Measurements from ENCODE around the gene TIPRL. TPM values are rescaled to one million over a fixed set of nuclear protein-coding genes. Genes with fewer than 3 reads are reported as not detected.

The TIPRL gene
- polyA plus RNA-seq, 1 experiment = 52.9 TPM

DNA sequence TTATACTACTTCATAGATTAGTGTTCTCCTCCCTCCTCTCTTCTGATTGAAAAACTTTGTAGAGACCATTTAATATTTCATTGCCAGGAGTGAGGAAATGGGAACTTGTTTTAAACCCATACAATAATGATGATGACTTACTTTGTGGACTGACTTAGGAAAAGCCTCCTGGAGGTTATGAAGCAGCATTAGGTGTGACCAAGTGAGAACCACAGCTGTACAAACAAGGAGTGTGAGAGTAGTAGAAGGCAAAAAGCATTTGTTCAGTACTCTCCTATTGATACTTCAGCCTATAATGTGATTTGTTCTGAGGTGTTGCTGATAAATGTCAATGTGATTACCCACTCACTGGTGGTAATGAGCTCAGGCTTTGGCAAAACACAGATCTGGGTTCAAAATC lies 8.4 kb downstream of the TIPRL start:
- peaks cover 2% of the 10 kb centered on the region; the same call in 1 of the 2 replicates for H3K9me3 ChIP-seq (ENCODE audit: control insufficient read depth, insufficient read depth, low read length)
- ChIA-PET POLR2A (no interaction called here), CTCF (interaction anchor here (0.9 kb wide), 1 partner anchor 9 kb away, joined by 4 read pairs; no protein-coding TSS in a partner anchor)
- no peak for DNase-seq (ENCODE audit: low read depth, low spot score)
- H3K4me3 ChIP-seq (ENCODE audit: low read depth, low read length) = no peak overlapping the region
- H3K27me3 ChIP-seq (ENCODE audit: control insufficient read depth, insufficient read depth, low read length) = no peaks in the 10 kb centered on the region
- TF ChIP-seq, protein P1, sequence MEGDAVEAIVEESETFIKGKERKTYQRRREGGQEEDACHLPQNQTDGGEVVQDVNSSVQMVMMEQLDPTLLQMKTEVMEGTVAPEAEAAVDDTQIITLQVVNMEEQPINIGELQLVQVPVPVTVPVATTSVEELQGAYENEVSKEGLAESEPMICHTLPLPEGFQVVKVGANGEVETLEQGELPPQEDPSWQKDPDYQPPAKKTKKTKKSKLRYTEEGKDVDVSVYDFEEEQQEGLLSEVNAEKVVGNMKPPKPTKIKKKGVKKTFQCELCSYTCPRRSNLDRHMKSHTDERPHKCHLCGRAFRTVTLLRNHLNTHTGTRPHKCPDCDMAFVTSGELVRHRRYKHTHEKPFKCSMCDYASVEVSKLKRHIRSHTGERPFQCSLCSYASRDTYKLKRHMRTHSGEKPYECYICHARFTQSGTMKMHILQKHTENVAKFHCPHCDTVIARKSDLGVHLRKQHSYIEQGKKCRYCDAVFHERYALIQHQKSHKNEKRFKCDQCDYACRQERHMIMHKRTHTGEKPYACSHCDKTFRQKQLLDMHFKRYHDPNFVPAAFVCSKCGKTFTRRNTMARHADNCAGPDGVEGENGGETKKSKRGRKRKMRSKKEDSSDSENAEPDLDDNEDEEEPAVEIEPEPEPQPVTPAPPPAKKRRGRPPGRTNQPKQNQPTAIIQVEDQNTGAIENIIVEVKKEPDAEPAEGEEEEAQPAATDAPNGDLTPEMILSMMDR (IDR thresholded peaks at IDR 0.05; ENCODE audit: low read depth, low read length) = no peak
- no peak overlapping the region for H3K27ac ChIP-seq (ENCODE audit: low read depth, low read length)

DNA sequence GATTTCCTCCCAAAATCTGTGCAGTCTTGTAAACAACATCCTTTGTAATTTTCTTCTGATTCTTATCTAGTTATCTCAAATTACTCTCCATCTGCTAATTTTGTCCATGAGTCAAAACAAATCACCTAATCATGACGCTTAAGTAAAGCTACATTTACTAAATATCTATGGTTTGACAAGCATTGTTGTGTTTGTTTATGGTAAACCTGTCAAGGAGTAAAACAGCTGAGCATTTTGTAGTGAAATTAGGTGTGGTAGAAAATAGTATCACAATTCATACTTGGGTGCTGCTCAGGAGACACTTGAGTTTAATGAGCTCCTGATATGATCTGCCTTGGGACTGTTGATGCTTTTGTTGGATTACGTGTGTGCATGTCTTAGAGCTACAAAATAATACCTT lies 11.6 kb downstream of the TIPRL start:
- Histone ChIP-seq H3K27ac (ENCODE audit: low read depth, low read length) (no peak overlapping the region), H3K9me3 (ENCODE audit: control insufficient read depth, insufficient read depth, low read length) (peaks cover 2% of the 10 kb centered on the region; the same call in 1 of the 2 replicates), H3K27me3 (ENCODE audit: control insufficient read depth, insufficient read depth, low read length) (no peaks in the 10 kb centered on the region), H3K4me3 (ENCODE audit: low read depth, low read length) (no peak overlapping the region)
- CTCF ChIA-PET = interaction anchor here (0.8 to 1.5 kb wide), 2 partner anchors 10 to 45 kb away, joined by 3 to 5 read pairs; no protein-coding TSS in a partner anchor
- no peak for DNase-seq (ENCODE audit: low read depth, low spot score)
- TF ChIP-seq, protein P1 (IDR thresholded peaks at IDR 0.05; ENCODE audit: low read depth, low read length) = no peak
- POLR2A ChIA-PET = no interaction called here

DNA sequence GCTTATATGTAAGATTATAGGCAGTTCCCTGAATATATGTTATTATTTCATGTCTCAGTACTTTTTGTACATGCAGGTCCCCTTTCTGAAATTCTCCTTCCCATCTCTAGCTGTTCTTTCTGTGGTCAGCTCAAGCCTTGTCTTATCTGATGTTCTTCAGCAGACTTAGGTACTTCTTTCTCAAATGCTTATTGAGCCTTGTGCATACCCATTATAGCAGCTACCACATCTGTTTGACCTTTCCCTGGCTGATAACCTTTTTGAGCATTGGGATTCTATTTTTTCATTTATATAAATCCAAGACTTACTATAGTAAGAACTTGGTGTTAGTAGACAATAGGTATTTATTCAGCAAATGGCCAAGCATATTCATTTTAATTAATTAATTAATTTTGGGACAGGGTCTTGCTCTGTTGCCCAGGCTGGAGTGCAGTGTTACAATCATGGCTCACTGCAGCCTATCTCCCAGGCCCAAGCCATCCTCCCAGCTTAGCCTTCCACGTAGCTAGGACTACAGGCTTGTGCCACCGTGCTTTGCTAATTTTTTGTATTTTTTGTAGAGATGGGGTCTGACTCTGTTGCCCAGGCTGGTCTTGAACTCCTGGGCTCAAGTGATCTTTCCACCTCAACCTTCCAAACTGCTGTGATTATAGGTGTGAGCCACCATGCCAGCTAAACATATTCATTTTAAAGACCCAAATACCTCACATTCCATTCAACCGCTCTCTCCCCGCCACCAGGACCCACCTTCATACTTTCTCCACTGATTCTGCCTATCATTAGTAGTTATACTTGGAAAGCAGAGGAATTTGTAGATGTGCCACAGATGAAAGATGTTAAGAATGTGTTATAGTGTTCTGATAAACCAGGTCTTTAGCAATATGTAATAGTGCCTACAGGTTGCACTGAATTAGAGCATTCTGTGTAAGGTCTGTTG lies 16.7 kb downstream of the TIPRL start:
- peaks cover 2% of the 10 kb centered on the region; the same call in 1 of the 2 replicates for H3K9me3 ChIP-seq (ENCODE audit: control insufficient read depth, insufficient read depth, low read length)
- POLR2A ChIA-PET = interaction anchor here (0.5 kb wide), 1 partner anchor 482 kb away, joined by 3 read pairs; no protein-coding TSS in a partner anchor
- H3K27me3 ChIP-seq (ENCODE audit: control insufficient read depth, insufficient read depth, low read length) = no peaks in the 10 kb centered on the region
- TF ChIP-seq, protein P1 (IDR thresholded peaks at IDR 0.05; ENCODE audit: low read depth, low read length) = no peak
- no peak for DNase-seq (ENCODE audit: low read depth, low spot score)
- CTCF ChIA-PET = interaction anchor here (0.6 to 1.7 kb wide), 2 partner anchors 8 to 50 kb away, joined by 3 to 4 read pairs; no protein-coding TSS in a partner anchor
- no peak overlapping the region for H3K27ac ChIP-seq (ENCODE audit: low read depth, low read length)
- H3K4me3 ChIP-seq (ENCODE audit: low read depth, low read length) = no peak overlapping the region

DNA sequence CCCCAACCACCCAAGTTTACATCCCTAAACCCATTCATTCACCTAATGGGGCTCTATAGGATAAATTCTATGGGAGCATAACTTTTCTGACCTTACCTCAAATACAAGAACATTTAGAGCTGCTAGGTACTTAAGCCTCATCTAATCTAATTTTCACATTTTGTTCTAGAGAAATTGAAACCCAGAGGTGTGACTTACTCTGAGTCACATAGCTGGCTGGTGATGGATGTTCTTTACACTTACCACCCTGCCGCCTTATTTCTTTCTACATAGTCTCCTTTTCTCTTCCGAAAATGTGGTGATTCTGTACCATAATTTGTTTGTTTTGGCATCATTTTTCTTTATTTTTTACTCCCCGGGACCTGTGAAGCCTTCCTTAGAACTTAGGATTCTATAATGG lies 20.3 kb downstream of the TIPRL start:
- no peak overlapping the region for H3K4me3 ChIP-seq (ENCODE audit: low read depth, low read length)
- TF ChIP-seq, protein P1 (IDR thresholded peaks at IDR 0.05; ENCODE audit: low read depth, low read length) = no peak
- H3K9me3 ChIP-seq (ENCODE audit: control insufficient read depth, insufficient read depth, low read length) = no peaks in the 10 kb centered on the region
- H3K27me3 ChIP-seq (ENCODE audit: control insufficient read depth, insufficient read depth, low read length) = no peaks in the 10 kb centered on the region
- CTCF ChIA-PET = no interaction called here
- DNase-seq (ENCODE audit: low read depth, low spot score) = no peak
- POLR2A ChIA-PET = no interaction called here
- H3K27ac ChIP-seq (ENCODE audit: low read depth, low read length) = no peak overlapping the region

Data from AG04450 (cell line).